Endothelial cell (in vitro differentiated cells): ENCODE measurements around the gene PLEKHH1. TPM values are rescaled to one million over a fixed set of nuclear protein-coding genes. Genes with fewer than 3 reads are reported as not detected.
"Not testable (repeated sequence)": the region's sequence is repeated elsewhere in the genome, so short reads cannot be mapped to it uniquely, and the experiment has no call there.

Experiments
- DNase-seq: peaks from one replicate; pipeline ENCODE4 v3.0.0; 2021; ENCODE audit warnings: low spot score
- H3K27ac Mint-ChIP-seq: one replicate; pipeline ENCODE4 v1.8.0; 2021; ENCODE audit warnings: mixed read lengths, inconsistent platforms; ENCODE audit not compliant: unreplicated experiment
- H3K27me3 Mint-ChIP-seq: one replicate; pipeline ENCODE4 v1.8.0; 2021; ENCODE audit warnings: mild to moderate bottlenecking, moderate library complexity, mixed read lengths, inconsistent platforms; ENCODE audit not compliant: unreplicated experiment
- H3K36me3 Mint-ChIP-seq: one replicate; pipeline ENCODE4 v1.8.0; 2021; ENCODE audit warnings: mild to moderate bottlenecking, low read depth, mixed read lengths, inconsistent platforms; ENCODE audit not compliant: unreplicated experiment
- H3K4me1 Mint-ChIP-seq: one replicate; pipeline ENCODE4 v1.8.0; 2021; ENCODE audit warnings: mild to moderate bottlenecking, mixed read lengths, inconsistent platforms; ENCODE audit not compliant: unreplicated experiment
- H3K4me3 Mint-ChIP-seq: one replicate; pipeline ENCODE4 v1.8.0; 2021; ENCODE audit warnings: mild to moderate bottlenecking, mixed read lengths, inconsistent platforms; ENCODE audit not compliant: unreplicated experiment
- H3K9me3 Mint-ChIP-seq: one replicate; pipeline ENCODE4 v1.8.0; 2021; ENCODE audit warnings: mixed read lengths, inconsistent platforms; ENCODE audit not compliant: unreplicated experiment
- total RNA-seq: library from RNA; stranded (reverse); fragmentation: NEBNext Ultra II Directional; extraction: Animal tissue kit (Norgen Biotek cat#: 25700); gene quantifications from one replicate; pipeline ENCODE4 v1.2.1, GENCODE V29; 2021; ENCODE audit not compliant: unreplicated experiment
- TF ChIP-seq, protein P1 (sequence below): fragments of 200-600 bp; sonication (generic); IDR thresholded peaks from one replicate; pipeline ENCODE4 v1.5.0; 2021; ENCODE audit warnings: antibody characterized with exemption; ENCODE audit not compliant: unreplicated experiment

The PLEKHH1 gene
- total RNA-seq, 1 donor from 2014 or later: 9.5 TPM

DNA sequence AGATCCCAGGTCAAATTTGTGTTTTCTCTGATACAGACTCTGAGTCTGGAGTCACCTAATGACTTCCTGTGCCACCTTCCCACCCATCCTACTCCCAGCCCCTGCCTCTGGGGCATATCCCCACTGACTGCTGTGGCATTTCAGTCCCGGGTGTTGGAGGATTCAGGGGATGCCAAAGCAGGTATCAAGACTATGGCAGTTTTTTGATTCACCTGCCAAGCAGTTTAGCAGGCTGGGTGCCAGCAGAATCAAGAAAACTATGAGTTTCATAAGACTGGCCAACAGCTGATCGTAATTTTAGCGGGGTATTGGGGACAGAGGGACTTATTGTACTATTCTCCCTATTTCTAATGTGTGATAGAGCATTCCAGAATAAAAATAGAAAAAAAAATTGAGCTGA, 4.6 kb downstream of the PLEKHH1 start:
- TF ChIP-seq, protein P1, sequence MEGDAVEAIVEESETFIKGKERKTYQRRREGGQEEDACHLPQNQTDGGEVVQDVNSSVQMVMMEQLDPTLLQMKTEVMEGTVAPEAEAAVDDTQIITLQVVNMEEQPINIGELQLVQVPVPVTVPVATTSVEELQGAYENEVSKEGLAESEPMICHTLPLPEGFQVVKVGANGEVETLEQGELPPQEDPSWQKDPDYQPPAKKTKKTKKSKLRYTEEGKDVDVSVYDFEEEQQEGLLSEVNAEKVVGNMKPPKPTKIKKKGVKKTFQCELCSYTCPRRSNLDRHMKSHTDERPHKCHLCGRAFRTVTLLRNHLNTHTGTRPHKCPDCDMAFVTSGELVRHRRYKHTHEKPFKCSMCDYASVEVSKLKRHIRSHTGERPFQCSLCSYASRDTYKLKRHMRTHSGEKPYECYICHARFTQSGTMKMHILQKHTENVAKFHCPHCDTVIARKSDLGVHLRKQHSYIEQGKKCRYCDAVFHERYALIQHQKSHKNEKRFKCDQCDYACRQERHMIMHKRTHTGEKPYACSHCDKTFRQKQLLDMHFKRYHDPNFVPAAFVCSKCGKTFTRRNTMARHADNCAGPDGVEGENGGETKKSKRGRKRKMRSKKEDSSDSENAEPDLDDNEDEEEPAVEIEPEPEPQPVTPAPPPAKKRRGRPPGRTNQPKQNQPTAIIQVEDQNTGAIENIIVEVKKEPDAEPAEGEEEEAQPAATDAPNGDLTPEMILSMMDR: no peak
- DNase-seq: no peak
- H3K36me3 Mint-ChIP-seq: no peaks in the 10 kb centered on the region
- H3K27me3 Mint-ChIP-seq: peaks cover 3% of the 10 kb centered on the region
- H3K4me3 Mint-ChIP-seq: no peak overlapping the region
- H3K9me3 Mint-ChIP-seq: no peaks in the 10 kb centered on the region
- H3K4me1 Mint-ChIP-seq: peaks cover 23% of the 10 kb centered on the region
- H3K27ac Mint-ChIP-seq: no peak overlapping the region

DNA sequence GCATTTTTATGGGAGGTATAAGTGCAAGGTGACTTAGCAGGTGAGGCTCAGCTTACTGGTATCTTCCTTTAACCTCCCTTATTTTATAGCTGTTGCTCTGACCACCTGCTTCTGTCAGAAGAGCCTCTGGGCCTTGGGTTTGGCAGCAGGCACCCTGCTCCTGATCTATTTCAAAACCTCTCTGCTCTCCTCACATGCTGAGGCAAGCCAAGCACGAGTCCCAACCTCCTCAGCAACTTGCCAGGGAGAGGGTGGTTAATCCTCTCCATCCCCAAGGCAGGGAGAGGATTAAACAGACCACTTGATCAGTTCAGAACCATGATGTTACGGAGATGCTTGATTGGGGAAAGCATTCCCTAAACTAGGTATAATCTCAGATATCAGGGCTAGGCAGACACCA, 5.4 kb downstream of the PLEKHH1 start:
- no peak overlapping the region for H3K4me3 Mint-ChIP-seq
- DNase-seq: no peak
- no peaks in the 10 kb centered on the region for H3K36me3 Mint-ChIP-seq
- H3K9me3 Mint-ChIP-seq: no peaks in the 10 kb centered on the region
- H3K27me3 Mint-ChIP-seq: peaks cover 3% of the 10 kb centered on the region
- H3K27ac Mint-ChIP-seq: no peak overlapping the region
- H3K4me1 Mint-ChIP-seq: peaks cover 23% of the 10 kb centered on the region
- TF ChIP-seq, protein P1: no peak

DNA sequence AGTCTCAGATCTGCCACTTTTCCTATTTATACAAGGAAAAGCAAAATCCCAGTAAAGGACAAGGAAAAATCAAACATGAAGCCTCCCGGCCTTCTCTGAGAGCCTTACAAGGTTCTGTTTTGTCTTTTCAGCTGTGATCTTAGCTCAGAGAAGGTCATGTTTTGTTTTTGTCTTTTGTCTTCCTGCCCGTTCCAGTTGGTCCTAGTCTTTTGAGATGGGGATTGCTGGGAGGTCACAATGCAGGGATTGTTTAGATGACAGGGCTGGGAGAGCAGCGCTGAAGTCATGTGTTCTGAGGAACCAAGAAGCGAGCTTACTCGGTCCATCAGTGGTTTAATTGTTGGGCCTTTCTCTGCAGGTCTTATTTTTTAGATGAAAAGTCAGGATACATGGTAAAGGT, 6.0 kb downstream of the PLEKHH1 start:
- no peak overlapping the region for H3K4me3 Mint-ChIP-seq
- no peak overlapping the region for H3K27ac Mint-ChIP-seq
- peaks cover 3% of the 10 kb centered on the region for H3K27me3 Mint-ChIP-seq
- TF ChIP-seq, protein P1: no peak
- DNase-seq: no peak
- no peaks in the 10 kb centered on the region for H3K36me3 Mint-ChIP-seq
- H3K4me1 Mint-ChIP-seq: peaks cover 21% of the 10 kb centered on the region
- H3K9me3 Mint-ChIP-seq: no peaks in the 10 kb centered on the region

DNA sequence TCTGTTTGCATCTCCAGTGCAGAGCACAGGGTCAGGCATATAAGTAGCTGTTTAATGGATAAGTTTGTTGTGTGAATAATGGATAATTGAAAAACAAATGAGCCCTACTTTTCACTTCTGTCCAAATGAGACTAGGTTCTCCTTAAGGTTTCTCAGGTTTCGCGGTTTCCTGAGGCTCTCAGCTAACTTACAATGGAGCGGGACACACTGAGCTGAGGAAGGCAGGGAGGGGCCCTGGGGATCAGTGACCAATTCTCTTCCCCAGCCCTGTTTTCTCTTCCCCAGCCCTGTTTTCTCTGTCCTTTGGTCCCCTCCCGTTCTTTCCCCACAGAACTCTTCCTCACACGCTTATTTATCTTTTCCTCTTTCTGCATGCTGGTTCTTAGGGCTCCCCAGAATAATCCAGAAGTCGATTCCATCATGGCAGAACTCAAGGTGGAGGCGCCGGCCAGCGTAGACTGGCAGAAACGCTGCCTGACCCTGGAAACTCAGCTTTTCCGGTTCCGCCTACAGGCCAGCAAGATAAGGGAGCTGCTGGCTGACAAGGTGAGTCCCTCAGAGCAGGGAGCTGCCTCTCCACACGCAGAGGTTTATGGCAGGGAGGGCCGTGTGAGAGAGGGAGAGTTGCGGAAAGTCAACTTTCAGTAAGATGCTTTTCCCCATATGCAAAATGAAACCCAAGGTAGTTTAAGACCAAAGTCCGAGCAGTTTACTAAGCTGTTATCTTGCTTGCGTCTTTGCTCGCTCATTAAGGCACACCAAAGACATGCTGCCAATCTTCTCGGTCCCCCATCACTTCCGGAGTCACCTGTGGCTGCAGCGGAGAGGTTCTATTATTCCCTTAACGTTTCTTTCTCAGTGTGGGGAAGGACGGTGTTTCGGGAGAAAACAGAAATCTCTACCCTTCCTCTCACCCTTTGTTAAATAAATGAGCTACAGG, 8.6 kb downstream of the PLEKHH1 start:
- Mint-ChIP-seq H3K9me3 (no peaks in the 10 kb centered on the region), H3K27ac (peak overlapping the region; percentile 98), H3K27me3 (peaks cover 3% of the 10 kb centered on the region), H3K4me3 (peak overlapping the region; percentile 88), H3K36me3 (no peaks in the 10 kb centered on the region), H3K4me1 (peaks cover 21% of the 10 kb centered on the region)
- TF ChIP-seq, protein P1: no peak
- peak; percentile 55 for DNase-seq

DNA sequence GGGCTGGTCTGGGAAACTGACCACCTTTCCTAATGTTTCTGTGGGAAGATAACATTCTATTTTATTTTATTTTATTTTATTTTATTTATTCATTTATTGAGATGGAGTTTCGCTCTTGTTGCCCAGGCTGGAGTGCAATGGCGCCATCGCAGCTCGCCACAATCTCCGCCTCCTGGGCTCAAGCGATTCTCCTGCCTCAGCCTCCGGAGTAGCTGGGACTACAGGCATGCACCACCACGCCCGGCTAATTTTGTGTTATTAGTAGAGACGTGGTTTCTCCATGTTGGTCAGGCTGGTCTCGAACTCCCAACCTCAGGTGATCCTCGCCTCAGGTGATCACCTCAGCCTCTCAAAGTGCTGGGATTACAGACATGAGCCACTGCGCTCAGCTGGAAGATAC, 9.5 kb downstream of the PLEKHH1 start:
- not testable (repeated sequence) for H3K27ac Mint-ChIP-seq
- peaks cover 21% of the 10 kb centered on the region for H3K4me1 Mint-ChIP-seq

More for the DNA sequence above, 9.5 kb downstream of the PLEKHH1 start:
- not testable (repeated sequence) for H3K9me3 Mint-ChIP-seq, H3K36me3 Mint-ChIP-seq, H3K27me3 Mint-ChIP-seq, H3K4me3 Mint-ChIP-seq, DNase-seq
